ENCODE measurements around the gene TOR2A. TPM values are rescaled to one million over a fixed set of nuclear protein-coding genes. Genes with fewer than 3 reads are reported as not detected.

TOR2A gene
- total RNA-seq, 1 donor from 2014 or later: 21.9 TPM

DNA sequence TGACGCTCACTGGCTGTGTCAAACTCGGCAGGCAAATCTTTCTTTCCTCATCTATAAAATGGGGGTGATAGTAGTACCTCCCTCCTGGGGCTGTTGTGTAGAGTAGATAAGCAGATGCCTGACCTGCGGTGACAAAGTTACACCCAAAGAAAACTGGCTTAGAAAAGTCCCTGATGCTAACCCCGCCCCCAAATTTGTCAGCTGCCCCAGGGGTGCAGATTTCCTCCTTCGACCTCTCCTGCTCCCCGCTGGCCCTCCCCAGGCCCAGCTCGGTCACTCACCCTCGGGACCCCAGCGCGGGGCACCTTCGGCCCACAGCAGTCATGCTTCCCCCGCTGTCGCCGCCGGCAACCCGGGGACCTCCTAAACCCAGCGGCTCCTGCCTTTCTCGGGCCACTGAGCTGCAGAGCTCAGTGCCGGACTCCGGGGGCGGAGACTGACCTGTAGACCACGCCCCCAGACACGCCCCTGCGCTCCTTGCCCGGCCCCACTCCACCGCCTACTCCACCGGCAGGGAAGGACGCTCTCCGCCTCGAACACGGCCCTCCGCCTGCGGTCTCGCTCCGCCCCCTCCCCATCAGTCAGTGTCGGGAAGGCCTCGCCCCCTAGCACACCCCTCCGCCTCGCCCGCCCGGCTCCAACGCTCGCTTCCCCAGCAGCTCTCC is 35.9 kb upstream of the TOR2A start:
- H3K27ac Mint-ChIP-seq: peak overlapping the region; percentile 16
- H3K4me1 Mint-ChIP-seq (ENCODE audit: unreplicated experiment): peaks cover 36% of the 10 kb centered on the region

DNA sequence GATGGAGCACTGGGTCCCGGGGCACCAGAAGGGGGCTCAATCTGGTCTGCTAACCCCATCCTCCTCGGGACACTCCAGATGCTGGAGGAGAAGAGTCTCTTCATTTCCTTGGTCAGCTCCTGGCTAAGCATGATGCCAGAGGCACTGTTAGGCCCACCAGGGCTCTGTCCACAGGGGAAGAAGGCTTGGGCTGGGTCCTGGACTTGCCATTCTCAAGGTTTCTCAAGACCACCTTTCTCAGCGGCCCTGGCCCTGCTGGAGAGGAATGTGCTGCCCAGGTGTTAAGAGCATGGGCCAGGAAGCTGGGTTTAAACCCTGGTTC is 35.5 kb upstream of the TOR2A start:
- H3K9me3 Mint-ChIP-seq: no peaks in the 10 kb centered on the region
- H3K27ac Mint-ChIP-seq: no peak overlapping the region
- DNase-seq (ENCODE audit: extremely low spot score, unreplicated experiment): no peak
- H3K36me3 Mint-ChIP-seq: no peaks in the 10 kb centered on the region
- H3K4me3 Mint-ChIP-seq: peak overlapping the region; percentile 89
- TF ChIP-seq, protein P1, sequence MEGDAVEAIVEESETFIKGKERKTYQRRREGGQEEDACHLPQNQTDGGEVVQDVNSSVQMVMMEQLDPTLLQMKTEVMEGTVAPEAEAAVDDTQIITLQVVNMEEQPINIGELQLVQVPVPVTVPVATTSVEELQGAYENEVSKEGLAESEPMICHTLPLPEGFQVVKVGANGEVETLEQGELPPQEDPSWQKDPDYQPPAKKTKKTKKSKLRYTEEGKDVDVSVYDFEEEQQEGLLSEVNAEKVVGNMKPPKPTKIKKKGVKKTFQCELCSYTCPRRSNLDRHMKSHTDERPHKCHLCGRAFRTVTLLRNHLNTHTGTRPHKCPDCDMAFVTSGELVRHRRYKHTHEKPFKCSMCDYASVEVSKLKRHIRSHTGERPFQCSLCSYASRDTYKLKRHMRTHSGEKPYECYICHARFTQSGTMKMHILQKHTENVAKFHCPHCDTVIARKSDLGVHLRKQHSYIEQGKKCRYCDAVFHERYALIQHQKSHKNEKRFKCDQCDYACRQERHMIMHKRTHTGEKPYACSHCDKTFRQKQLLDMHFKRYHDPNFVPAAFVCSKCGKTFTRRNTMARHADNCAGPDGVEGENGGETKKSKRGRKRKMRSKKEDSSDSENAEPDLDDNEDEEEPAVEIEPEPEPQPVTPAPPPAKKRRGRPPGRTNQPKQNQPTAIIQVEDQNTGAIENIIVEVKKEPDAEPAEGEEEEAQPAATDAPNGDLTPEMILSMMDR (conservative IDR thresholded peaks at IDR 0.05): no peak
- peaks cover 13% of the 10 kb centered on the region for H3K27me3 Mint-ChIP-seq
- H3K4me1 Mint-ChIP-seq (ENCODE audit: unreplicated experiment): peaks cover 36% of the 10 kb centered on the region

More for the DNA sequence above, 35.9 kb upstream of the TOR2A start:
- TF ChIP-seq, protein P1 (conservative IDR thresholded peaks at IDR 0.05): no peak
- peaks cover 10% of the 10 kb centered on the region for H3K27me3 Mint-ChIP-seq
- H3K9me3 Mint-ChIP-seq: no peaks in the 10 kb centered on the region
- H3K4me3 Mint-ChIP-seq: peak overlapping the region; percentile 89
- no peaks in the 10 kb centered on the region for H3K36me3 Mint-ChIP-seq
- peak; percentile 100 for DNase-seq (ENCODE audit: extremely low spot score, unreplicated experiment)

DNA sequence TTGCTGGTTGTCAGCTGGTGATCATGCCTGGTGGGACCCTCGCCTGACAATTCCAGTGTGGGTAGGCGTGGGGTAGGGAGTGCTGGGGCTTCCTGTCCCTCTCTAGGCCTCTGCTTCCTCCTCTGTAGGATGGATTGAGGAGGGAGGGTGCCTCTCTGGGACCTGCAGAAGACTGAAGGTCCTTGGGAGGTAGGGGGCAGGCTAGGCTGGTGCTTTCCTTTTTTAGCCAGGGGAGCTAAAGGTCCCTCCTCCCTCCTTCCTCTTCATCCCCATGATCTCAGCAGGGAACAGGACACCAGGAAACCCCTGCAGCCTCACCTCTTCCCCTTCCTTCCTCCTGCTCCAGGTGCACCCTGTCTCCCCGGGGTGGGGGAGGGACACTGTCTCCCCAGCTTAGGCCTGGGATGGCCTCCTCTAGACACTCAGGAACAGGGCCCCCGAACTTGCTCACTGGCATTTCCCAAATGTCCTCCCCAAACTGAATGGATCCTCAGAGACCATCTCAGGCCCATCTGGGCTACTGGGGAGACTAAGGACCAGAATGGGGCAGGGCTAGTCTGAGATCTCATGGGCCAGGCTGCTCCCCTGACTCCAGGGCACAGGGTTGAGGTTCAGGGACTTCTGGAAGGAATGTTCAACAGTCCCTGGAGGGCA is 35.0 kb upstream of the TOR2A start:
- Mint-ChIP-seq H3K27me3 (peaks cover 15% of the 10 kb centered on the region), H3K4me3 (peak overlapping the region; percentile 89), H3K9me3 (no peaks in the 10 kb centered on the region), H3K27ac (no peak overlapping the region), H3K36me3 (no peaks in the 10 kb centered on the region), H3K4me1 (ENCODE audit: unreplicated experiment) (peaks cover 41% of the 10 kb centered on the region)
- TF ChIP-seq, protein P1 (conservative IDR thresholded peaks at IDR 0.05): no peak
- DNase-seq (ENCODE audit: extremely low spot score, unreplicated experiment): no peak

DNA sequence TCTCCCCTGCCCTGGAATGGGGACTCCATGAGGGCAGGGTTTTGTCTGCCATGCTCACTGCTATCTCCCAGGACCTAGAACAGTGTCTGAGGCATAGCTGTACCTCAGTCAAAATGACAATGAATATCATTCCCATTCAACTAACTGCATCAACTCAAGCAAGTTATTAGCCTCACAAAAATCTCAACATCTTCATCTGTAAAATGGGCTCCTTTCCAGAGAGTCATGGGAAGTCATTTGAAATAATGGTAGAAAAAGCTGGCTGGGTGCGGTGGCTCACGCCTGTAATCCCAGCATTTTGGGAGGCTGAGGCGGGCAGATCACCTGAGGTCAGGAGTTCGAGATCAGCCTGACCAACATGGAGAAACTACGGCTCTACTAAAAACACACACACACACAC is 34.0 kb upstream of the TOR2A start:
- Mint-ChIP-seq H3K27ac (peak overlapping the region; percentile 84), H3K4me3 (no peak overlapping the region), H3K36me3 (no peaks in the 10 kb centered on the region), H3K27me3 (peaks cover 22% of the 10 kb centered on the region), H3K9me3 (no peaks in the 10 kb centered on the region), H3K4me1 (ENCODE audit: unreplicated experiment) (peaks cover 44% of the 10 kb centered on the region)
- TF ChIP-seq, protein P1 (conservative IDR thresholded peaks at IDR 0.05): no peak
- no peak for DNase-seq (ENCODE audit: extremely low spot score, unreplicated experiment)

DNA sequence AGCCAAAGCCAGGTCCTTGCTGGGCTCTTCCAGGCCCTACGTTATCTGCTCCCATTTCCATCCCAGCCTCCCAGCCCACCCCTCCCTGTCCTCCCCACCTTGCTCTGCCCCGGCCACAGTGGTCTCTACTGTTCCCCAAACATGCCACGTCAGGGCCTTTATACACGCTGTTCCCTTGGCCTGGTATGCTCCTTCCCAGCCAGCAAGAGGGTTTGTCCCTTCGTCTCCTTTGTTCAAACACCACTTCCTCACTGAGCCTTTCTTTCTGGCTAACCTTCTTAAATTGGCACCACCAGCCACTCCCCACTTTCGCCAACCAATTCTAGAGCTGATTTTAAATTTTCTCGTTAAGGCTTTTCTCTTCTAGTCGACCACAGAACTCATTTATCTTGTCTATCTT is 33.6 kb upstream of the TOR2A start:
- Mint-ChIP-seq H3K9me3 (no peaks in the 10 kb centered on the region), H3K36me3 (no peaks in the 10 kb centered on the region), H3K27me3 (peaks cover 25% of the 10 kb centered on the region), H3K4me3 (peak overlapping the region; percentile 62), H3K4me1 (ENCODE audit: unreplicated experiment) (peaks cover 47% of the 10 kb centered on the region), H3K27ac (peak overlapping the region; percentile 84)
- TF ChIP-seq, protein P1 (conservative IDR thresholded peaks at IDR 0.05): no peak
- no peak for DNase-seq (ENCODE audit: extremely low spot score, unreplicated experiment)

All from type B pancreatic cell (in vitro differentiated cells).